Esophagus muscularis mucosa (tissue), 4 donors: Measurements from ENCODE around the gene ANKFY1.

Source experiments
- EP300 ChIP-seq: sonication (generic); formaldehyde crosslinking; IDR thresholded peaks from one replicate; pipeline ENCODE4 v1.6.1; 2017; ENCODE audit warnings: antibody characterized with exemption
- POLR2A ChIP-seq: fragments of 450-650 bp; IDR thresholded peaks from one replicate; pipeline ENCODE4 v1.6.1; 2017; ENCODE audit warnings: antibody characterized with exemption, moderate library complexity, mild to moderate bottlenecking, low read depth
- POLR2AphosphoS5 ChIP-seq, 2 donors: sonication (generic); formaldehyde crosslinking; IDR thresholded peaks; one replicate each; pipeline ENCODE4 v1.6.1; 2017; ENCODE audit warnings: antibody characterized with exemption in 2 of 2
- TF ChIP-seq, protein P1 (sequence below), 3 experiments: fragments of 200-600 bp in 2 of 3; fragments of 450-650 bp in 1 of 3; sonication (generic) in 2 of 3; IDR thresholded peaks; one replicate each; pipeline ENCODE4 v1.5.1; 2017 to 2019; ENCODE audit warnings: antibody characterized with exemption in 3 of 3, mild to moderate bottlenecking in 2 of 3, moderate library complexity in 1 of 3

DNA sequence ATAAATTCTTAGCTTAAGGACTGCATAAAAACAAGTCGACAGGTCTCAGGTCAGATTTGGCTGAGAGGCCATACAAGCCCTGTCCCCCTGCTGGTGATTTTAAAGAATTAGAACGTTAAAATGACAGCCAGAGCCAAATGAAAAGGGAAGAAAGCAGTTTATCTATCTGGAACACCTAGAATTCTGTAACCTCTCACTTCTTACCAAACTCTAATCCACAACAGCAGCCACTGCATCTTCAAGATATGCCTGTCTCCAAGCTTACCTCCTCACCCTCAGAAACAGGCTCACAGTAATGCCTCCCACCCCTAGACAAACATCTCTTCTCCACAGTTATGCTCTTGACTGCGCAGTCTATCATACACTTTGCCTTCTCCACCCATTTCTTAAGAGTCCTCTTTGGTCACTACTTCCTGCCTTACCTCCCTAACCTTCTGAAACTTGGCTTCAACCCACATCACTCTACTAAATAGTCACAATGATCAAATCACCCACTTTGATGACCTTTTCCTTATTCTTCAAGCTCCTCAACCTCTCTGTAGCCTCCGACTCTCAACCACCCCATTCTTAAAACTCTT is 14.2 kb downstream of the ANKFY1 start:
- TF ChIP-seq, protein P1, sequence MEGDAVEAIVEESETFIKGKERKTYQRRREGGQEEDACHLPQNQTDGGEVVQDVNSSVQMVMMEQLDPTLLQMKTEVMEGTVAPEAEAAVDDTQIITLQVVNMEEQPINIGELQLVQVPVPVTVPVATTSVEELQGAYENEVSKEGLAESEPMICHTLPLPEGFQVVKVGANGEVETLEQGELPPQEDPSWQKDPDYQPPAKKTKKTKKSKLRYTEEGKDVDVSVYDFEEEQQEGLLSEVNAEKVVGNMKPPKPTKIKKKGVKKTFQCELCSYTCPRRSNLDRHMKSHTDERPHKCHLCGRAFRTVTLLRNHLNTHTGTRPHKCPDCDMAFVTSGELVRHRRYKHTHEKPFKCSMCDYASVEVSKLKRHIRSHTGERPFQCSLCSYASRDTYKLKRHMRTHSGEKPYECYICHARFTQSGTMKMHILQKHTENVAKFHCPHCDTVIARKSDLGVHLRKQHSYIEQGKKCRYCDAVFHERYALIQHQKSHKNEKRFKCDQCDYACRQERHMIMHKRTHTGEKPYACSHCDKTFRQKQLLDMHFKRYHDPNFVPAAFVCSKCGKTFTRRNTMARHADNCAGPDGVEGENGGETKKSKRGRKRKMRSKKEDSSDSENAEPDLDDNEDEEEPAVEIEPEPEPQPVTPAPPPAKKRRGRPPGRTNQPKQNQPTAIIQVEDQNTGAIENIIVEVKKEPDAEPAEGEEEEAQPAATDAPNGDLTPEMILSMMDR (IDR thresholded peaks at IDR 0.05): peak; percentile 28 to 49 (median 35)
- no peak for TF ChIP-seq POLR2A
- TF ChIP-seq EP300: no peak
- TF ChIP-seq POLR2AphosphoS5 (IDR thresholded peaks at IDR 0.05): no peak
